HEK293T (cell line): ENCODE data around the gene XDH.

Source experiments
- ARNT ChIP-seq: fragments of 450-650 bp; IDR thresholded peaks from 2 replicates; pipeline ENCODE4 v1.6.1; 2017; ENCODE audit warnings: mild to moderate bottlenecking
- BHLHE40 ChIP-seq: fragments of 450-650 bp; IDR thresholded peaks from 2 replicates; pipeline ENCODE4 v1.6.1; 2016; ENCODE audit warnings: mild to moderate bottlenecking, moderate library complexity, borderline replicate concordance
- SUZ12 ChIP-seq: fragments of 450-650 bp; IDR thresholded peaks from 2 replicates; pipeline ENCODE4 v1.6.1; 2016; ENCODE audit warnings: mild to moderate bottlenecking

DNA sequence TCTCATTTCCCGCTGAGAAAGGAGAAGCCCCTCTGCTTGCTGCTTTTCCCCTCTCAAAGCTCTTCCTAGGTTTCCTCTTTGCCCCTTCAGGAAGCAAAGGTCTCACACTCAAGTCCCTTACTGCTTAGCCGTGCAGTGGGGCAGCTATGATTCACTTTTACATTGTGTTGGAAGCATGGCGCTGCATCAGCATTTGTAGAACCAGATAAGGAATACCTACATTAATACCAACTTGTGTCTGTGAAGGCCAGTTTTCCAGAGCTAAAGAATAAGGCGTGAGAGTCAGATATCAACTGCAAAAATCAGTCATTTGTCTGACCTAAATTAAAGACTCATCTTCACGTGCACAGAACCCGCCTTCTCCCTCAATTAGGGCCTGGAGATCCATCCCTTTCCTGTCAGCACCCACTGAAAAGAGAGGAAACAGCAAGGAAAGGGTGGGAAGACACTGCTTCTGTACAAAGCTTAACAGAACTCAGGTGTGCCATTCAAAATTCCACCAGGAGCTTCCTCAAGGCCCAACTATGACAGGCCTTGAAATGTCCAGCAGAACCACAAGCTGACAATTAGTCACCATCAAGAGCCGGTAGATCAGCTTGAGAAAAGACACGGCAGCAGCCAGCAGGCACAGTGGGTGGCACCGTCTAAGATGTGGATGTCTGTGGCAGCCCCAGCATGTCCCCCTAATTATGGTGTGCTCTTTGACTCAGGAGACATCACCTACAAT lies 16.1 kb upstream of the XDH start:
- TF ChIP-seq BHLHE40 (no peak), SUZ12 (no peak), ARNT (no peak)
